Mesenteric fat pad (tissue), 1 donor: ENCODE results near the gene BRAT1. TPM values are rescaled to one million over a fixed set of nuclear protein-coding genes. Genes with fewer than 3 reads are reported as not detected.

ENCODE experiments used
- DNase-seq: peaks from one replicate; pipeline ENCODE4 v3.0.0-alpha.2; 2020; ENCODE audit warnings: low spot score
- microRNA-seq: library from miRNA; unstranded; fragments of <30 nt; microRNA quantifications from one replicate; pipeline ENCODE4 v1.2.0, GENCODE V29; 2020; ENCODE audit warnings: borderline number of aligned reads
- total RNA-seq: library from RNA; stranded (reverse); fragmentation: NEBNext Ultra II Directional; extraction: Animal tissue kit (Norgen Biotek cat#: 25700); gene quantifications from one replicate; pipeline ENCODE4 v1.2.1, GENCODE V29; 2021
- donor health status: DM: yes; HTN: yes; CAD: no.

BRAT1 gene
- total RNA-seq, 1 donor from 2014 or later, result 29.8 TPM

- DNase-seq, result no peak
Observed at GRCh38 chr7:2500701-2501100, 54.6 kb downstream of the BRAT1 start.

DNA sequence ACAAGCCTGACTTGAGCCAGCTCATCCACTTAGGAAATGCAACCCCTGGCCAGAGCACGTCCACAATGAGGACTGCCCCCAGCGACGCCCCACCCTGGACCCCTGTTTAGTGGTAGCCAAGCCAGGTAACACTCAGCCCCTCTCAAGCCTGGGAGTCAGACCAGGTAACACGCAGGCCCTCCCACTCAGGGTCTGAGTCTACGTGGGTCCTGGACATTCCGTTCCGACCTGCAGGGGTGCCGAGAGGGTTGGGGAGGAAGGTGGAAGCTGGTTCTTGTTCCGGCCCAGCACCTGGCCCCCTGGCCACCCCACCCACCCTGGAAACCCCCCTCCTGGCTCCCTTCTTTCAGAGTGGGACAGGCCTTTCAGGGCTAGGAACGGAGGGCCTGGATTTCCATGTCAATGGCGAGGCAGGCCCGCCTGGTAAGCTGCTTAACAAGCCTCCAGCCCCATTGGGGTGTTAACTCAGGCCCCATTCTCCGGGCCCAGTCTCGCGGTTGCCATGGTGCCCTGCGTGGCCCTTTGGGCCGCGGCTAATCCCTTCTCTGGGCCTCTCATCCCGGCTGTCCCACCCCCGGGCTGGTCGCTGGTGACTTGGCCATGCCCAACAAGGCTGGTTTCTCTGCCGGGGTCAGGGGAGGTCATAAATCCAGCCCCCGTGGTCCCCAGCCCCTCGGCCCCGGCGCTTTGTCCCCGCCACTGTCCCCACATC, 55.4 kb downstream of the BRAT1 start:
- no peak for DNase-seq

GRCh38 chr7:2499181-2499580, 56.1 kb downstream of the BRAT1 start:
- no peak for DNase-seq

DNA sequence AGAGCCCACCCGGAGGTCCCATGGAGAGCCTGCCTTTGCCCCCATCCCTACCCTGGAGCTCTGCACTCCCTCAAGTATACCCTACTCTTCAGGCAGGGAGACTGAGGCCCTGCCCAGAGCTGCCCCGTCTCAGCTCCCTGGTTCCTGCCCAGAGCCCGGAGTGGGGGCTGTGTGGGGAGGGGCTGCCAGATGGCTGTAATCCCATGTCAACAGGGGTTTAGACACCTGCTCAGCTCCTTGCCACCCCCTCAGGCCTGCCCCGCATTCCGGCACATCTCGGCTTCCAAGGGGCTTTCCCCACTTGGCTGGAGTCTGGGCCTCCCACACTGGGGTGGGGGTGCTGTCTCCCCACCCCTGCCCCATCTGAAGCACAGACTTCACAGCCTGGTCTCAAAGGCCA, 56.6 kb downstream of the BRAT1 start:
- DNase-seq, result no peak

GRCh38 chr7:2497500-2498336, 57.6 kb downstream of the BRAT1 start:
- DNase-seq, result no peak

GRCh38 chr7:2497065-2497464, 58.3 kb downstream of the BRAT1 start:
- no peak for DNase-seq

DNA sequence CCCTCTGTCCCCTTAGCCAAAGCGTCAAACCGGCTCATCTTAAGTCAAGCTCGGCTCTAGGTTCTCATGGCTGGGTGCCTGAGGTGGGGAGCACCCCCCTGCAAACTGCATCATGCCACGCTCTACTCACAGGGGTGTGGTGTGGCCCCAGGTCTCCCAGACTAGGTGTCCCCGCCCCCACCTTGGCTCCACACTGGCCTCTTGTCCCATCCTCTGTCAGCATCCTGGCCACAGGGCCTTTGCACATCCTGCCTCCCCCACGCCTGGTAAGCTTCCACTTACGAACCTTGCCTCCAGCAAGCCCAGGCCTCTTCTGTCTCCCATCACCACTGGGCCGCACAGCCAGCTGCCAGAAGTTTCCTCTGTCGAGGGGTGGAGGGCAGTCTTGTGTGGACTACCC, 58.9 kb downstream of the BRAT1 start:
- DNase-seq, result no peak

- DNase-seq, result no peak
Observed at GRCh38 chr7:2495418-2496299, 59.7 kb downstream of the BRAT1 start.

DNA sequence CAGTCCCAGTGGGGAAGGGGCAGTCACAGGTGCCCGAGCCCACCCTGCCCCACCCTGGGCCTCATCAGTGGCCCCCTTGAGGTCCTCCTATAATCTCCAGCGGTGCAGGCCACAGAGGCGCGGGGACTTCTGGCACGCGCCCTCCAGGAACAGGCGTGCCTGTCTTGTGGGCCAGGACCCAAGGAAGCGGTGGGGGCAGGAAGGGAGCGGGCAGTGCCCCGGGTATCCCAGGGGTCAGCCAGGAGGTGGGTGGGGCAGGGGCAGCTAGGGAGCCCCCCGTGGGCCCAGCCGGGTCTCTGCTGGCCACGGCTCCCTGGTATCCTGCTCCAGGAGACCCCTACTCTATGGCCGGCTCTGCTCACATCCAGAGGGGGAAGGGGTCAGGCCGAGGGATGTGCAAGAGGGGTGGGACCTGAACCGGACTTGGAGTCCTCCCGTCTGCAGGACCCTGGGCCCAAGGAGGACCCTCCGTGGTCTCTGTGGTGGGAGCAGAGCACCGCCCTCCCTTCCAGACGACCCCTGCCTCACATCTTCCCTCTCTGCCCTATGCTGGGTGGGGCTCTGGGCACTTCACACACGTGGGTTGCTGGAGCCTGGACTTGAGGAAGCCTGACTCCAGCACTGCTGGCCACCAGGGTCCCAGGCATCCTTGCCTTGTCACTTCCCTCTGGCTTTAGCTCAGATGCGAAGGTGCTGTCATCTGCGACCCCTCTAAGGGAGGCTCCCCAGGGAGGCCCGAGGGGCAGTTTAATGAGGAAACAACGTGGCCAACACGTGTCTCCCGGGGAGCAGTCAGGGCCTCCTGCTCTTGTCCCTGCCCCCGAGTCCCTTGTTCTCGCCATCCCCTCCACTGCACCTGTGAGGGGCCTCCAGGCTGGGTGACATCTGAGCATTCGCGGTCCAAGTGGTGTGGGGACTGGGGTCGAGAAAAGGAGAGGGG, 60.9 kb downstream of the BRAT1 start:
- DNase-seq, result no peak

- no peak for DNase-seq
Observed at GRCh38 chr7:2493205-2494164, 61.8 kb downstream of the BRAT1 start.

DNA sequence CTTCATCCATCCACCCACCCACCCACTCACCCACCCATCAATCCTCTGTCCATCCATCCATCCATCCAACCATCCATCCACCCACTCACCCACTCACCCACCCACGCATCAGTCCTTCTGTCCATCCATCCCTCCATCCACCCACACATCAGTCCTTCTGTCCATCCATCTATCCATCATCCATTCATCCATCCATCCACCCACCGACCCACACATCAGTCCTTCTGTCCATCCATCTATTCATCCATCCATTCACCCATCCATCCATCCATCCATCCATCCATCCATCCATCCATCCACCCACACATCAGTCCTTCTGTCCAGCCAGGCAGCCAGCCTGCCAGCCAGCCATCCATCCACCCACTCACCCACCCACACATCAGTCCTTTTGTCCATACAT, 63.3 kb downstream of the BRAT1 start:
- no peak for DNase-seq

DNA sequence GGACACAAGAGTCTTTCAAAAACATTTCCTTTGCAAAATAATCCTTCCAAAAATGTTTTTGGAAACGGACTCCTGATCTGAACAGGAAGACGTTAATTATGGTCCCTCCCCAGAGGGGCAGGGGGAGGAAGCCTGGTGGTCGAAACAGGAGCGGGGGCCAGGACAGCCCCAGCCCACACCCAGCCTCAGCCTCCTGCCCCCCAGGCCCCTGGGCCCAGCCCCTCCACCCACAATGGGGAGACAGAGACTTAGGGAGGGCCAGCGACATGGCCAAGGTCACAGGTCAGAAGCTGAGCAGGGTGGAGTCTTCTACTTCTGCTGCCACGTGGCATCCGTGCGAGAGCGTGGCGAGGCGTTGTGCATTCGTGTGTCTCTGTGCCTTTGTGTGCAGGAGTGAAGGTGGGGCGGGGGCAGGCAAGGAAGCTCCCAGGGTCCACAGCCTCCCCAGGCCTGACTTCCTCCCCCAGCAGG, 65.1 kb downstream of the BRAT1 start:
- DNase-seq, result no peak

DNA sequence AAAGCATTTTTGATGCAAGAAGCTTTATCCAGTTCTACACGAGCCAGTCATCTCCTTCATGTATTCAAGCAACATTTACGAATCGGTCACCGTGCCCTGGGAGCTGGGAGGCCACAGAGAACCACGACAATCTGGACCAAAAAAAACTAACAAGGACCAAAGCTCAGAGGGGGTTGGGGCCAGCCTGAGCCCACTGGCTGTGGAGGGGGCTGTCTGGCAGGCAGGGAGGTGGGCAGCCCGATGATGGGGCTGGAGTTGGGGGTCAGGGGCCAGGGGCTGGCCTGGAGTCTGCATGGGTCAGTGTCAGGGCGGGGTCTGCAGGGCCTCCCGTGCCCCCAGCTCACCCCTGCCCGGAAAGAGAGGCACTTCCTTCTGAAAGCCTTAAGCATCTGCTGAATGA, 66.6 kb downstream of the BRAT1 start:
- DNase-seq, result no peak

- no peak for DNase-seq
Observed at GRCh38 chr7:2488272-2488645, 67.1 kb downstream of the BRAT1 start.

Small RNA genes lying within 50 kb of the gene (microRNA-seq; reads per million reads assigned to microRNA genes)
- gene MIR4648, result not detected

Other genes with a start within 250 kb of the BRAT1 start
- gene SNX8, start 241.1 kb downstream of the BRAT1 start, total RNA-seq, result 69.0 TPM
- 150 TPM for gene EIF3B, start 200.7 kb downstream of the BRAT1 start, total RNA-seq
- 19.2 TPM for gene CHST12, start 151.9 kb downstream of the BRAT1 start, total RNA-seq
- gene GRIFIN, start 79.1 kb downstream of the BRAT1 start, total RNA-seq, result not detected
- 43.8 TPM for gene LFNG, start 35.8 kb downstream of the BRAT1 start, total RNA-seq
- gene IQCE, start 3.5 kb upstream of the BRAT1 start, total RNA-seq, result 14.4 TPM
- 107 TPM for gene TTYH3, start 76.5 kb upstream of the BRAT1 start, total RNA-seq
- 0.16 TPM for gene AMZ1, start 132.7 kb upstream of the BRAT1 start, total RNA-seq